GM04504 (cell line): Measurements from ENCODE around the gene ARPC4.
"Not testable (repeated sequence)": the region's sequence is repeated elsewhere in the genome, so short reads cannot be mapped to it uniquely, and the experiment has no call there.

ENCODE experiments used
- DNase-seq: peaks from one replicate; pipeline ENCODE4 v3.0.0-alpha.2; 2012; ENCODE audit warnings: low read depth

Gene ARPC4

DNA sequence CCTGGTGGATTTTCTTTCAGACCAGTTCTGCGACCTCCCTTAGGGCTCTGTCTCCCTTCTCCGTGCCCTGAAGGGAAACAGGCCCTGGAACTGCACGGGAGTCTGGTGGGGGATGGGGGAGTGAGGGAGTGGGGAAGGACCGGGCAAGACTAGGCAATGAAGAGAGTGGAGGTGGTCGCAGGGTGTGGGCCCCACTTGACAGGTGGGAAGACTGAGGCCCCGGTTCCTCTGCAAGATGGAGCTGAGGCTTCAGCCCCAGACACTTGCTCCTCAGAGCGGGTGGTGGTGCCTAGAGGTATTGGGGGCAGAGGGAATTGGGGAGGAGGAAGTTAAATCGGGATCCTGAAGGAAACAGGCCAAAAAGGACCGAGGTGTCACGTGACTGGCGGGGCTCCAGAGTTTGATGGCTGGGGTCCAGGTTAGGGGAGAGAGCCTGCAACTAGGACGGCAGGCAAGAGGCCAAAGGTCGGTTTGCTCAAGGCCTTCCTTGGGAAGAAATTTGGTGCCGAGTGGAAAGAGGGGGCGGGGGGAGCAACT lies 22.5 kb upstream of the ARPC4 start:
- no peak for DNase-seq

DNA sequence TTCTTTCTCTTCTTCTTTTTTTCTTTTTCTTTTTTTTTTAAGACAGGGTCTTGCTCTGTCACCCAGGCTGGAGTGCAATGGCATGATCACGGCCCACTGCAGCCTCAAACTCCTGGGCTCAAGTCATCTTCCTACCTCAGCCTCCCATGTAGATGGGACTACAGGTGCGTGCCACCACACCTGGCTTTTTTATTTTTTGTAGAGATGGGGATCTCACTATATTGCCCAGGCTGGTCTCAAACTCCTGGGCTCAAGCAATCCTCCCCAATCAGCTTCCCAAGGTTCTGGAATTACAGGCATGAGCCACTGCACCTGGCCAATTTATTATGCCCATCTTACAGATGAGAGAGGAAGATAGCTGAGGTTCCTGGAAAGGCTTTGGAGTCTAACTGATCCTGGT lies 21.9 kb upstream of the ARPC4 start:
- DNase-seq = not testable (repeated sequence)

- DNase-seq = no peak
Observed at GRCh38 chr3:9776896-9777693, 15.8 kb upstream of the ARPC4 start.

GRCh38 chr3:9777694-9778021 lies 15.2 kb upstream of the ARPC4 start:
- DNase-seq = no peak

DNA sequence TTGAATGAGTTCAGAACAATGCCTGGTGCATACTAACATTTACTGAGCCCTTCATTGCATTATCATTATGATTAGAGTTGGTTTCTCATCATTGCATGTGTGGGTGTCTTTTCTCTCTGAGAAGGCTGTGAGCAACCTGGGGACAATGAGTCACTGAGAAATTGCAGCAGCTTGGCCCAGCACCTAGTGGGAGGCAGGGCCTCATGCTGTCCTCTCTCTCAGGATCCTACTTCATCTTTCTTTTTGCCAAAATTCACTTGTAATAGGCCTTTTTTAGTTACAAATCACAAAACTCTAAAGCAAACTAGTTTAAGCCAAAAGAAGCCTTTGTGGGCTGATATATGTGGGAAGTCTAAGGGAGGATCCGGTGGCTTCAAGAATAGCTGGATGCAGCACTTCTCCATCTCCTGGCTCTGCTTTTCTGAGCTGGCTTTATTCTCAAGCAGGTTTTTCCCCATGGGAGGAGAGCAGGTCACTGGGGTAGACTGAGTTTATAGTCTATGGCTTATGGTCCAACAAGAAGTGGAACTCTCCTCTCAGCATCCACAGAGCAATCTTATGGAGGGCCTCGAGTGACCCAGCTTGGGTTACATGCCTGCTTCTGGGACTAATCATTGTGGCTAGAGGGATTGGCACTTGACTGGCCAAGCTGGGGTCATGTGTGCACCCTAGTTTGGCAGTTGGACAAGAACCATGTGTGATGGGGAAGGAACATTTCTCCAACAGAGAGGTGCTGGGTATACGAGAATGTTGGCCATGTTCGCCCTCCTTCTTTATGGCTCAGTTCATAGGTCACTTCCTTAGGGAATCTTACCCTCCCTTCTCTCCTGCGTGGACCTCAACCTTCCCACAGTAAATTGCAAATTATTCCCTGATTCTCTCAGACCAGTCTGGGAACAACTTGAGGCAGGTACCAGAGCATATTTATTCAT lies 14.5 kb upstream of the ARPC4 start:
- DNase-seq = peak; percentile 51

DNA sequence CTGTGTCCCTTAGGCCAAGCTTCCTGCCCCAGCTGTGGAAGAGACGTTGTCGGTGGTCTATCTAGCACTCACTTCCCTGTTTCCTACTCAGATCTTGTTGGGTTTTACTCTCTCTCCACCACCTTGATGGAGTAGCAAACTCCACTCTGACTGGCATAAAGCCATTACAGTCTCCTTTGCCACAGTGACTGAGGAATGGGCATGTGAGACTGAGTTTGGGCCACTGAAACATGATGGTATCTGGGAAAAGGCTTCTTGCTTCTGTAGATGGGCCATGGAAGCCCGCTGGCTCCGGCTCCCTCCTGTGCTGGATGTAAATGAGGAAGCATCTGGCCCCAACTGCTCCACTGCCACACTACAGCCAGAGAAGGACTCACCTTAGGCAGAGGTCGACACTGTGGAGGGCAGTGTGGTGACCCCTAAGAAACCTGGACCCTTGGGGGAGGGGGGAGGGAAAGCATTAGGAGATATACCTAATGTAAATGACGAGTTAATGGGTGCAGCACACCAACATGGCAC lies 13.7 kb upstream of the ARPC4 start:
- DNase-seq = no peak

DNA sequence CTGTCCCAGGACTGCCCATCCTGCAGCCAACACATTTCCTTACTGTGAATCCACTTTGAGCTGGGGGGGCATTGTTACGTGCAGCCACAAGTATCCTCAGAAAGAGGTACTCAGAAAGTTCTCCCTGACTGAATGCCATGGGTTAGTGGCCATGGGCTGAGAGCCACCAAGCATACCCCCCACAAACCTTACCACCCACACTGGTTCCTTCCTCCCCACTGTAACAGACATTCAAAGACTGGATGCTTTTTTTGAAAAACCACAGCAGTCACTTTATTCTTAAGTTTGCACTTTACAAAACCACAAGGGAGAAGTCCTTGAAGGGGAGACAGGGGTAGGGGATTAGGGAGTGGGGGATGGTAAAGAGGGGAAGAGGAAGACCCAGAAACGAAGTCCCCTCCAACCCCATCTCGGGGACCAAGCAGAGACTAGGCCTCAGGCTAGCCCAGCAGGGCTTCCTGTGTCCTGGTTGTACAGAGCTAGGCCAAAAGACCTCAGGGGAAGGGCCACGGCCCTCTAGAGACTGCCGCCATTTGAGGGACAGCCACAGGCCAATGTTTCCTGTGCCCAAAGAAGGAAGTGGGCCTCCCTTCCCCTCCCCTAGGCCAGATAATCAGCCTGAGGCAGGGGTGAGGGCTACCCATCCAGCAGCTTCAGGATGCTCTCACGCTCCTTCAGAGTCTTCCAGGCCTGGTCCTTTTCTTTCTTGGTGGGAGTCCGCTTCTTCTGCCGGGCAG lies 13.0 kb upstream of the ARPC4 start:
- DNase-seq = no peak

- DNase-seq = no peak
Observed at GRCh38 chr3:9780458-9780812, 12.4 kb upstream of the ARPC4 start.

DNA sequence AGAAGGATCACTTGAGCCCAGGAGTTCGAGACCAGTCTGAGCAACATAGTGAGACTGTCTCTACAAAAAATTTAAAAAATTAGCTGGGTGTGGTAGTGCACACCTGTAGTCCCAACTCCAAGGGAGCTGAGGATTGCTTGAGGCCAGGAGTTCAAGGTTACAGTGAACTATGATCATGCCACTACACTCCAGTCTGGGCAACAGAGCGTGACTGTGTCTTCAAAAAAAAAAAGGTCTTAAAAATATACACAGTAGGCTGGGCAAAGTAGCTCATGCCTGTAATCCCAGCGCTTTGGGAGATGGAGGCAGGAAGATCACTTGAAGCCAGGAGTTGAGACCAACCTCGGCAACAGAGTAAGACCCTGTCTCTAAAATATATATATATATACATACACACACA lies 12.0 kb upstream of the ARPC4 start:
- DNase-seq = no peak

- DNase-seq = no peak
Observed at GRCh38 chr3:9781551-9781950, 11.3 kb upstream of the ARPC4 start.

- no peak for DNase-seq
Observed at GRCh38 chr3:9781978-9782603, 10.8 kb upstream of the ARPC4 start.

DNA sequence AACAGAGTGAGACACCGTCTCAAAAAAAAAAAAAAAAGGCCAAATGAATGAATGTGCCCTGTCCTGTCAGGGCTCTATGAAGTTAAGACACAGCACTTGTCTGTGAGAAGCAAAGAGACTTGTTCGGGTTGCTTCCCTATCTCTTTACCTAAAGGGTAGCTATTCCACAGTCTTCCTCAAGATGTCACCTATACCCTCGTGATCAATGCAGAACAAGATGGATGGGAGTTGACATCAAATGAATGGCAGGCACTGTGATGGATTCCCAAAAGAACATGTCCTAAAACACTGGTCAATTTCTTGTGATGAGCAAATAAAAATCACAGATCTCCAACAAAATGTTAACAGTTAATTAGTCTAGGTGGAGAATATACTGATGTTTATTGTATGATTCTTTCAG lies 10.1 kb upstream of the ARPC4 start:
- DNase-seq = no peak

DNA sequence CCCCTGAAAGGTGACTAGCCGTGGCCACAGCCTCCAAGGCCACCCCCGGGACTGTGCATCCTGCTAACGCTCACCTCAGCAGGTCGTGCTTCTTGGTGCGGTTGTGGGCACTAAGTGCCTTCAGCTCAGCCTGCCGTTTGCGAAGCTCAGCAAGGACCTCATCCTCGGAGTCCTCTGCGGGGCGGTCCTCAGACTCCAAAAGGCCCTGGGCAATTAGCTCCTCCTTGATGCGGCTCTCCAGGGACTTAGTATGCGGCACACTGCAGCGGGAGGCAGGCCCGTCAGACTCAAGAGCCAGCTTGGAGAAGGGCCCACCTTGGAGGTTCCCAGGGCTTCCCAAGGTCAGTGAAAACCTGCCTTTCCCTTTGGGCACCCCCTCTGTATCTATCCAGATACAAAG lies 8.9 kb upstream of the ARPC4 start:
- DNase-seq = no peak

DNA sequence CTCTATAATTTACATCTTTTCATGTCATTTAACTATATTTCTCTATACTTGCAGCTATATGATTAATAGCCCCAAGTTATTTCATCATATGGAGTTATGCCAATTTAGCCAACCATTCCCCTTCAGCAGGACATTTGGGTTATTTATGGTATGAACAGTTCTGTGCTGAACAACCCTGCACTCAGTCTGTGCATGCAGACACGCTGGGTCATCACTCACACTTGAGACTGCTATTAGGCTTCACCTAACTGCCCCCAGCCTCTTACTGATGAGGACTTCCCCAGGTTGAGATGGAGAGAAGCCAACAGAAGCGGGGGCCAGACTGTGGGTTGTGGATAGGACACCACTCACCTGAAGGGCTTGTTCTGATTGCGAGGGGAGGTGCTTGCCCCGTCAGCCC lies 7.9 kb upstream of the ARPC4 start:
- DNase-seq = no peak

GRCh38 chr3:9785602-9786001 lies 7.3 kb upstream of the ARPC4 start:
- DNase-seq = no peak

DNA sequence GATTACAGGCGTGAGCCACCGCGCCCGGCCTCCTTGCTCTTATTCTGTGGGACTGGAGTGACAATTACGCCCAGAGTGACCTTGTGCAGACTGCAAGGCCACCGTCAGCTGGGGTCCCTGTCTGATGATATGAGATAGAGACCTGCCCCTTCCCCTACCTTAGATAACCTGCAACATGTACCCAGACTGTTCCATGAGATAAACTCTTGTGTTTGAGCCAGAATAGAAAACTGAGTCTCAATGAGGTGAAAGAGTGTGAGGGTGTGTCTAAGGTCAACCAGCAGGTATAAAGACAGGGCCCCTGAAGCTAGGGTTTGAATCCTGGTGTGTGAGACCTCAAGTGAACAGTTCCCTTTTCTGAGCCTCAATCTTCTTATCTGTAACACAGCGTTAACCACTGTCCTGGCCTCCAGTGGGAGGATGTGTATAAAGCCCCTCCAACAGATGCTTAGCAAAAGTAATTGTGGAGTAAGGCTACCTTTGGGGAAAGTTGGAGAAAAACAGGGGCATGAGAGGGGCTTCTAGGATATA lies 6.6 kb upstream of the ARPC4 start:
- no peak for DNase-seq

GRCh38 chr3:9786825-9787669 lies 5.8 kb upstream of the ARPC4 start:
- DNase-seq = no peak

GRCh38 chr3:9787714-9788113 lies 5.2 kb upstream of the ARPC4 start:
- no peak for DNase-seq

GRCh38 chr3:9791127-9791526 lies 1.8 kb upstream of the ARPC4 start:
- DNase-seq = no peak

- DNase-seq = no peak
Observed at GRCh38 chr3:9791790-9792404, 985 bp upstream of the ARPC4 start.
